Activated CD4-positive, alpha-beta T cell treated with anti-CD3 and anti-CD28 coated beads, Interleukin-2, Interleukin-6, amounts not matched to agents 100 ng/mL and 50 ng/mL, durations not matched to agents 16 hours and 8 hours (primary cell): ENCODE results near the gene LAMA2.

Experiments
- DNase-seq: peaks from one replicate; pipeline ENCODE4 v3.0.0-alpha.2; 2020

Gene LAMA2

GRCh38 chr6:128918886-128919285, 35.9 kb downstream of the LAMA2 start:
- DNase-seq, result no peak

- DNase-seq, result no peak
These were observed 36.7 kb downstream of the LAMA2 start for GRCh38 chr6:128919412-128920180.

DNA sequence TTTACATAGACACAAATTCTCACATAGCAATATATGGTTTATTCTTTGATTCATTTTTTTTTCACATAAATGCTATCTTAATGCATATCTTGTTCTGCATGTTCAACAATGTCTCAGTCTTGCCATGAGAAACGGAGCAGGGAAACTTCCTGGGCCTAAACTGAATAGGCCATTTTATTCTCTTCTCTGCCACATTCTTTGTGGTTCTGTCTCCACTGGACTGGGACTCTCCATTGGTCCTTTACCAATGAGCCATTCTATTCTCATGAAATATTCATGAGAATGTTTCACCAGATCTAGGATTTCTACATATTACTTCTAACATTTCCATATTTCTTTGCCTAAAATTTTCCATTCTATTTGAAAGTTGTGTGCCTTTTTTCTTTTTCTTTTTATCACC, 42.8 kb downstream of the LAMA2 start:
- DNase-seq, result no peak

- no peak for DNase-seq
These were observed 46.9 kb downstream of the LAMA2 start for GRCh38 chr6:128929869-128930268.

DNA sequence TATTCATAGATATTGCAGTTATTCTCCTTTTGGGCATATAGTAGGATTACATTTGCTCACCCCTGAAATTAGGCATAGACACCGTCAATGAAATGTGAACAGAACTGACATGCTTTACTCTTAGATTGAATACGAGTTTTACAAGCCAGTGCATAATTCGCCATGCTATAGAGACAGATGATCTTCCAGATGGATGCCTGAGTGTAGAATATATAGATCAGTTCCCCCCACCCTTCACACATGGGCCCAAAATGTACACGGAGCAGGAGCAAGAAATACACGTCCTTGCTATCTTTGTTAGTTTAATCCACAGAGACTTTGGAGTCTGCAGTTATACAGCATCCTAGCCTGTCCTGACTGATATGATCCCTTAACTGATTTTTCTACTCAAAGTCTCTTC, 47.4 kb downstream of the LAMA2 start:
- DNase-seq, result no peak

GRCh38 chr6:128932061-128932460, 49.1 kb downstream of the LAMA2 start:
- DNase-seq, result no peak

GRCh38 chr6:128950864-128951263, 67.9 kb downstream of the LAMA2 start:
- DNase-seq, result no peak

DNA sequence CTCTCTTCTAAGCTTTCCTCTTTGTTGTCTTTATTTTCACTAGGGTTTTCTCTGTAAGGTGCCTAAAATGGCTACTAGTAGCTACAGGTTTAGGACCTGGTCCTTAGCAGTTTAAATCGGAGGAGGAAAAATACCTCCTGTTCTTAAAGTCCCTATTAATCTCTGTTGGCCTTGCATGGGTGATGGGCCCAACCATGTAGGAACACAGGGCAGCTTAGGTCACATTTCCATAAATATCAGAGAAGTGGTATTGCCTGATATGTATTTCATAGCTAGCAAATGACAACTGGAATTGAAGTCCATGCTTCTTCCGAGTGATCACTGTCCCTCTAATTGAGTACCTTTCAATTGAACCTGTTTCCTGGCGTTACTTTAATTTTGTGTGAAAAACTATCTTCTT, 70.0 kb downstream of the LAMA2 start:
- no peak for DNase-seq

GRCh38 chr6:128954308-128955043, 71.5 kb downstream of the LAMA2 start:
- DNase-seq, result no peak

DNA sequence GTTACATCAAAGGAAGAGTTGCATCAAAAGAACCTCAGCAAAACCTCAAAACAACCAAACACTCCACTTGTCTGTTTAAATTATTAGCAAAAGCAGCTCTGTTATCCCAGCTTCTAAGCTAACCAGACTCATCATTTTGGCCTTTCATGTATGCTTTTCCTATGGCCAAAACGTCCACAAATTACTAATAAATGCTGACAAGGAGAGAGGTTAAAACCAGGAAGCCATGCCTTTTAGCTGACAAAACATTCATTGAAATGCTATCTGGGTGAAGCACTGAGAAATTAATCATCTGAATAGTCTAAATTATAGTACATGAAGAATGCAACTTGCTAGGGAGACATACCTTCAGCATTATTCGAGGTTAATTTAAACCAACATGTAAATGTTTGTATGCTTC, 80.6 kb downstream of the LAMA2 start:
- no peak for DNase-seq

- no peak for DNase-seq
These were observed 81.4 kb downstream of the LAMA2 start for GRCh38 chr6:128964233-128964755.

GRCh38 chr6:128964771-128965170, 81.8 kb downstream of the LAMA2 start:
- no peak for DNase-seq

DNA sequence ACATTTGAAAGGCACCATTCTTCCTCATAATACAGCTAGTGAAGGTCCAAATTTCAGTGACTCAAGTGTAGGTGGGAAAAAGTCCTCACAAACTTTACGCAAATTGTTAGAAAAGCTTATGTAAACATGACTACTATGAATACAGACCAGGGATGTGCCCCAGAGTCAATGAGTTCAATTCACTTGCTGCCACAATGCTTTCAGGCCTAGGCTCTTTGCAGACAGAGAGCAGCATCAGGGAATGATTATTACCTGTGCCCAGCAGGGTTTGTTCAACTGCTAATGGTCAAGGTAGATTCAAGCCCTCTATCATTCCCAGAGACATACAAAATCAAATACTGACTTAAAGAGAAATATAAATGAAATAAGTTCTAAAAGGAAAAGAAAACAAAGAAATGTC, 84.0 kb downstream of the LAMA2 start:
- no peak for DNase-seq

- DNase-seq, result no peak
These were observed 96.1 kb downstream of the LAMA2 start for GRCh38 chr6:128979071-128979470.

DNA sequence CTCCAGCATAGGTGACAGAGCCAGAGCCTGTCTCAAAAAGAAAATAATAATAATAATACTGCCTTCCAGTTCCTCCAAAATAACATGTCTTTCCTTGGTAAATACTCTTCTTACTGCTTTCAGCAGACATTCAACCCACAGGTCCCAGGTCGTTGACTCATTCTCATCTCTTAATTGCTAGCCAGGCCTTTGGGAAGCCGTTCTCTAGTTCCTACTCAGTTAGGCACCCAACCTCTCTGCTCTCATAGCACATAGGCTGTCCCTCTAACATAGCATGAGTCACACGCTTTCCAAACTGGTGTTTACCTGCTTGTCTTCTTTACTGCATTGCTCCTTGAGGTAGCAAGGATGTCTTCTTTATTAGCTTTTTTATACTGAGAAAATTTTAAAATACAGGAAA, 98.8 kb downstream of the LAMA2 start:
- no peak for DNase-seq

DNA sequence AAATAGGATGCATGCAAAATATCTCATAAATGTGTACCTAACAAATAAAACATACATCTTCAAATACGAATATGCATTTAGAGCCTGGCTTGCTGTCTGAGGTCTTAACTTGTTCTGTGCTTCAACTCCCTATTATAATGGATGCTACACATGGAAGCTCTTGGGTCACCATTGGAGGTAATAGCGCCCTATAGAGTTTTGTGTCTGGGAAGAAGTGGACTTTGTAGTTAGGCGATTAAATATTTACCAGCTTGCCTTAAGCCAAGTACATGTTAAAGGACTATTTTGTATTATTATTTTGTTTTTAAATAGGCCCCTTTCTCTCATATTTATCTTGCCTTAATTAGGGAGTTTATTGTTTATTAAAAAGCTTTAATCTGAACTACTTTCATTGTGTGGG, 107.4 kb downstream of the LAMA2 start:
- no peak for DNase-seq

GRCh38 chr6:128990915-128991314, 108.0 kb downstream of the LAMA2 start:
- DNase-seq, result no peak

- no peak for DNase-seq
These were observed 110.2 kb downstream of the LAMA2 start for GRCh38 chr6:128993166-128993565.

GRCh38 chr6:128997880-128998279, 114.9 kb downstream of the LAMA2 start:
- DNase-seq, result no peak

GRCh38 chr6:129006724-129007514, 124.0 kb downstream of the LAMA2 start:
- no peak for DNase-seq

- no peak for DNase-seq
These were observed 124.9 kb downstream of the LAMA2 start for GRCh38 chr6:129007701-129008373.

GRCh38 chr6:129008591-129008990, 125.7 kb downstream of the LAMA2 start:
- DNase-seq, result no peak

DNA sequence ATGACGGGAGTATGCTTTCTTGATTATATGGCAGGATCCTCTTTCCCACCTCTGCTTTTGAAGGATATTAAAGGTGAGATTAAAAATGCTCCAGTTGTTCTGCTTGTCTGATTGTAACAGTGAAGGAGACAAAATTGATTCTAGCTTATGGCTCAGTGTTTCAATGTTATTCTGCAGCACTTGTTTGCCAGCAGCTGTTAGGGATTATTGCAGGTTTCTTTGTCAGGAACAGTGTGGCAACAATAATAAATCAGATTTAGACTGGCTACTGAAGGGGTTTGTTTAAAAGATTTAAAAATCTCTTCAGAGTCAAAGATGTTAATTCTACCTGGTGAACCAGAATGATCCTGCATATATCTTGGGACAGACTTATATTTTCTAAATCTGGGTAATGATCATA, 126.9 kb downstream of the LAMA2 start:
- no peak for DNase-seq
